Transverse colon (tissue), 4 donors: ENCODE results near the gene EDN3. TPM values are rescaled to one million over a fixed set of nuclear protein-coding genes. Genes with fewer than 3 reads are reported as not detected.

ENCODE experiments used
- DNase-seq: peaks from one replicate; pipeline ENCODE4 v3.0.0-alpha.2; 2019
- H3K27ac ChIP-seq, 4 donors: fragments of 200-600 bp; sonication (generic); 2 replicates each; pipeline ENCODE4 v1.5.1; 2016 to 2018; ENCODE audit warnings: inconsistent platforms in 4 of 4
- H3K27me3 ChIP-seq: fragments of 200-600 bp; sonication (generic); 2 replicates; pipeline ENCODE4 v1.5.1; 2017; ENCODE audit warnings: inconsistent platforms
- H3K36me3 ChIP-seq, 4 donors: fragments of 200-600 bp; sonication (generic); 2 replicates each; pipeline ENCODE4 v1.5.1; 2017 to 2019; ENCODE audit warnings: inconsistent platforms in 4 of 4
- H3K4me1 ChIP-seq, 4 donors: fragments of 200-600 bp; sonication (generic); 2 replicates each; pipeline ENCODE4 v1.5.1; 2017 to 2020; ENCODE audit warnings: inconsistent platforms in 4 of 4
- H3K4me3 ChIP-seq, 4 donors: fragments of 200-600 bp; sonication (generic); 1 replicate in 1 of 4; 2 replicates in 3 of 4; pipeline versions ENCODE4 v1.5.1 to v1.6.1; 2017 to 2019; ENCODE audit warnings: inconsistent platforms in 4 of 4
- H3K9me3 ChIP-seq, 2 donors: fragments of 200-600 bp; sonication (generic); 2 replicates each; pipeline ENCODE4 v1.5.1; 2017 to 2019; ENCODE audit warnings: inconsistent platforms in 2 of 2
- CTCF ChIP-seq, 5 experiments: fragments of 200-600 bp in 3 of 5; fragments of 450-650 bp in 2 of 5; sonication (generic) in 3 of 5; IDR thresholded peaks; 1 replicate in 2 of 5; 2 replicates in 3 of 5; pipeline ENCODE4 v1.5.1; 2016 to 2017; ENCODE audit warnings: antibody characterized with exemption in 5 of 5, inconsistent platforms in 3 of 5, mild to moderate bottlenecking in 2 of 5, moderate library complexity in 1 of 5
- EP300 ChIP-seq: sonication (generic); formaldehyde crosslinking; IDR thresholded peaks from one replicate; pipeline ENCODE4 v1.6.1; 2017; ENCODE audit warnings: antibody characterized with exemption, low read depth
- POLR2A ChIP-seq: fragments of 450-650 bp; IDR thresholded peaks from one replicate; pipeline ENCODE4 v1.6.1; 2016; ENCODE audit warnings: antibody characterized with exemption, mild to moderate bottlenecking, moderate library complexity
- POLR2AphosphoS5 ChIP-seq, 3 donors: sonication (generic); formaldehyde crosslinking; IDR thresholded peaks; one replicate each; pipeline ENCODE4 v1.6.1; 2016; ENCODE audit warnings: antibody characterized with exemption in 3 of 3
- WGBS, 2 donors: methylation state at CpG; one replicate each; pipeline ENCODE4 v1.1.5; 2018; ENCODE audit warnings: low coverage in 1 of 2; 5-methylcytosine and 5-hydroxymethylcytosine counted together
- in situ Hi-C, 4 donors: fragments of 200-750 bp; cut with MboI; loops; one replicate each; pipeline versions ENCODE4 v1.15.0 to v1.15.1; 2017; ENCODE audit warnings: low sequenced_read_pairs in 3 of 4, low pct_ligation_motif_present in 1 of 4, low pct_unique_long_range_greater_than_20kb in 1 of 4
- intact Hi-C: fragments of 100-400 bp; cut with DNase I; formaldehyde crosslinking; loops from one replicate; pipeline ENCODE4 v1.15.1; 2023; ENCODE audit warnings: low total_unique reads
- total RNA-seq, 4 donors: library from RNA; depleted of rRNA; stranded (reverse); fragments of >200 nt; gene quantifications; one replicate each; pipeline ENCODE4 v1.1.0, GENCODE V29; 2016

EDN3 gene
- total RNA-seq, 4 donors from 2014 or later, result 13.1 to 127 (median 76.8) TPM

DNA sequence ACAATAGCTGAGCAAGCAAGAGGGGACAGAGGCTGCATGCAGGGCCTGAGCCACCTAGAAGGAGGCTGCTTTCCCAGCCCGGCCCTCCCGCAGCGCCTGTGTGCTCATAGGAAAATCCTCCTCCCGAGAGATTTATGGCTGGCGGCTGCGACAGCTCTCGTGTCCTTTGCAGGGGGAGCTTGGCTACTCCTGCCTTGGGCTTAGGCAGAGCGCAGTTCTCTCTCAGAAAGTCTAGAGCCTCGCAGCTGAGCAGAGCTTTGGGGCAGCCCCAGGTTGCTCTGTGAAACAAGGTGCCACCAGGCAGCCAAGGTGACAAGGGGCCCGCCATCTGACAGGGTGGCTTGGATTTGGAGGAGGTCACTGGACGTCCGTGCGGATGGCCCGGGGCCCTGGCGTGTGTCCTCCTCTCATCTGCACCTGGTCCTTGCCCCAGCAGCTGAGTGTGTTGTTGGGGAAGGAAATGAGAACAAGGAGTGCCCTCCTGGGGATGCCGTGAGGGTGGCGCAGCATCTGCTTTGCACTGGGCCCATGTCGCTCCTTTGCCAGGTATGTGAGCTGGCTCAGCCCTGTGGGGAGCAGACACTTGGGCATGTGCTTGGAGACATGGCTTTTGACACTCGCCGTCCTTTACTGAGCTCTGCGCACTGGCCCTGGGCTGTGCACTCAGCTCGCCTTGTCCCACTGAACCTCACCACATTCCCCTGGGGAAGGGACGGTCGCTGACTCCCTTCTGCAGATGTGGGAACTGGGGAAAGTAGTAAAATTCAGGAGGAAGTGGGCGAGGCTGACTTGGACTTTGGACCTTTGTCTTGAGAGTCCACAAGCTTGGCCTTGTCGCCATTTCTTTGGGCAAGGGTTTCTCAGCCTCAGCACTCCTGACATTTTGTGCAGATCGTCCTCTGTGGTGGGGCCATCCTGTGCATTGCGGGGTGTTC, 41.9 kb downstream of the EDN3 start:
- no peak overlapping the region for H3K27ac ChIP-seq
- intact Hi-C loops (no loop called here), in situ Hi-C loops (no loop called here)
- TF ChIP-seq EP300 (no peak), POLR2A (no peak), CTCF (IDR thresholded peaks at IDR 0.05) (no peak), POLR2AphosphoS5 (IDR thresholded peaks at IDR 0.05) (no peak)
- DNase-seq, result no peak
- 61 to 80% methylated on average over 4 to 22 of the region's 28 CpGs for WGBS, 2 donors
- H3K4me3 ChIP-seq, result no peak overlapping the region
- no peaks in the 10 kb centered on the region for H3K9me3 ChIP-seq
- H3K4me1 ChIP-seq, result peaks cover 0 to 9% (median 4%) of the 10 kb centered on the region in 4 donors
- no peaks in the 10 kb centered on the region for H3K36me3 ChIP-seq
- H3K27me3 ChIP-seq, result no peaks in the 10 kb centered on the region

GRCh38 chr20:59346061-59346460, 45.6 kb downstream of the EDN3 start:
- Histone ChIP-seq H3K27me3 (no peaks in the 10 kb centered on the region), H3K4me3 (no peak overlapping the region), H3K27ac (no peak overlapping the region), H3K9me3 (no peaks in the 10 kb centered on the region), H3K4me1 (peaks cover 0 to 9% (median 4%) of the 10 kb centered on the region in 4 donors), H3K36me3 (no peaks in the 10 kb centered on the region)
- 92 to 96% methylated on average over 2 of the region's 2 CpGs for WGBS, 2 donors
- intact Hi-C loops, result no loop called here
- TF ChIP-seq POLR2A (no peak), CTCF (IDR thresholded peaks at IDR 0.05) (no peak), POLR2AphosphoS5 (IDR thresholded peaks at IDR 0.05) (no peak), EP300 (no peak)
- in situ Hi-C loops, result no loop called here
- no peak for DNase-seq

GRCh38 chr20:59349277-59349676, 48.9 kb downstream of the EDN3 start:
- intact Hi-C loops (no loop called here), in situ Hi-C loops (no loop called here)
- no peak for DNase-seq
- Histone ChIP-seq H3K27me3 (no peaks in the 10 kb centered on the region), H3K4me1 (no peaks in the 10 kb centered on the region), H3K4me3 (no peak overlapping the region), H3K9me3 (no peaks in the 10 kb centered on the region), H3K27ac (no peak overlapping the region), H3K36me3 (no peaks in the 10 kb centered on the region)
- 89 to 98% methylated on average over 1 of the region's 1 CpG for WGBS, 2 donors
- TF ChIP-seq EP300 (no peak), POLR2AphosphoS5 (IDR thresholded peaks at IDR 0.05) (no peak), POLR2A (no peak), CTCF (IDR thresholded peaks at IDR 0.05) (no peak)

DNA sequence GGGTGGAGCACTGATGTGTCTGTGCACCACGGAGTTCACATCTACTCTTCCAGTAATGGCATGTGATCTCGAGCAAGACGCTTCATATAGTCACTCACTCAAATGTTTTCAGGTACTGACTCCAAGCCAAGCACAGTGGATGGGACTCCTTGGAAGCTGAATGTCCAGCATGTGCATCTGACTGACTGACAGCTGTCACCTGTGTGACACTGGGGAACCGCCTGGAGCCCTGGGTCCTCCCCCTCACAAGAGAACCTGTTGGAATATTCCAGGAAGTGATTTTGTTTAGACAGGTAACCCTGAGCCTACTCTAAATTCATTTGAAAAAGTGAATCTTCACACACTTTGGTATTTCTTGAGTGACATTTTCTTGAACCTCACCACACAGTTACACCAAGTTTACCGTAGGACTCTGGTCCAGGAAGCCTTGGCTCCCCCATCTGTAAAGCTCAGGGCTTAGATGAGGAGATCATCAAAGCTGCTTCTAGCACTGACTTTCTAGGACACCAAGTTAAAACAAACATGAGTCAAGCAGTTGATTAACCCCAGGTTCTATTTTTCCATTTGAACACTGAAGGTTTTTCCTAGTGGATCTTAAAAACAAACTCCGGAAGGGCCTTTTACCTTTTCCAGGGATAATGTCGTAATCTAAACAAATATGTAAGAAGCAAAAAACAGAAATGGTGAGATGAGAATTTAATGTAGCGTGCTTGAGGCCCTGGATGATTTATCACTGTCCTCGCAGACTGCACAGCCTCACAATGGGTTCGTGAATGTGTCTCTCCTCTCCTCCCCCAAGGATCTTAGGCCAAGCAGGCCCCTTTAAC, 50.1 kb downstream of the EDN3 start:
- TF ChIP-seq POLR2A (no peak), CTCF (IDR thresholded peaks at IDR 0.05) (no peak), POLR2AphosphoS5 (IDR thresholded peaks at IDR 0.05) (no peak), EP300 (no peak)
- Histone ChIP-seq H3K4me3 (no peak overlapping the region), H3K27me3 (no peaks in the 10 kb centered on the region), H3K36me3 (no peaks in the 10 kb centered on the region), H3K4me1 (no peaks in the 10 kb centered on the region), H3K9me3 (no peaks in the 10 kb centered on the region), H3K27ac (no peak overlapping the region)
- intact Hi-C loops (no loop called here), in situ Hi-C loops (no loop called here)
- no peak for DNase-seq
- 83 to 86% methylated on average over 7 to 10 of the region's 10 CpGs for WGBS, 2 donors
